Measurements from ENCODE around the gene ZFP36L2.

Gene ZFP36L2

DNA sequence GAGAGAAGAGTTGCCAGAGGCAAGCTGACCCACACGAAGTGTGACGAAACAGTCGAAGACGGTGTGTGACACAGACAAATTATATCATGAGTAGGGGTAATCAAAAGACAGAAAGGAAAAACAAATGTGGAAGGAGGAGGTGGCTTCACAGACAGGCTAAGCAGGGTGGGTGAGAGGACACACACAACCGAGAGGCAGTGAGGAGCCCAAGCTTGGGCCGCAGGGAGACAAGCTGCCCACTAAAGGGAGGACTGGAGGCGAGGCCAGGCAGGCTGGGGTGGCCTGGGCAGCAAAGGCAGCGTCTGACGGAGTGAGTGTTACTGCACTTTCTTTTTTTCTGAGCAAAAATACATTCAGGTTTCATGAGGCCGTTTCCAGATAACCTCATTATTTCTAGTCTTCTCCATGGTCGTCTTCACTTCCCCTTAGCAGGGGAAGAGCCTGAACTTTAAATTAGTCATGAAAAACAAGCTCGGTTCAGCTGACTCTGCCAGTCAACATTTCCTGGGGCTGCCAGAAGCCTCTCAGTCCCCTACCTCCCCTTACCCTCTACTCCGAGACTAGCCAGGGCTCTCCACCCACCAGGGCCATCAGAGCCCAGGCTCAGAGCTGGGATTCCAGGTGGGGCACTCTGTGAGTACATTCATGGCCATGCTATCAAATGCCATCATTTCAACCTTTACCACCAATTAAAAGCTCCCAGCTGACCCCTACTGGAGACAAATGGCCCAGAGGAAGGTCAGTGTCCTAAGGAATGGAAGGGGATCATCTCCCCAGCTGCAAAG, 13.8 kb upstream of the ZFP36L2 start:
- Histone ChIP-seq H3K4me3 (ENCODE audit: severe bottlenecking) (no peak overlapping the region), H3K36me3 (ENCODE audit: low read depth) (no peaks in the 10 kb centered on the region), H3K9me3 (ENCODE audit: severe bottlenecking) (no peaks in the 10 kb centered on the region), H3K27ac (ENCODE audit: poor library complexity, severe bottlenecking) (no peak overlapping the region), H3K4me1 (ENCODE audit: insufficient read depth, poor library complexity, severe bottlenecking) (no peaks in the 10 kb centered on the region), H3K27me3 (ENCODE audit: insufficient read depth, poor library complexity, severe bottlenecking) (no peaks in the 10 kb centered on the region)
- TF ChIP-seq, protein P1, sequence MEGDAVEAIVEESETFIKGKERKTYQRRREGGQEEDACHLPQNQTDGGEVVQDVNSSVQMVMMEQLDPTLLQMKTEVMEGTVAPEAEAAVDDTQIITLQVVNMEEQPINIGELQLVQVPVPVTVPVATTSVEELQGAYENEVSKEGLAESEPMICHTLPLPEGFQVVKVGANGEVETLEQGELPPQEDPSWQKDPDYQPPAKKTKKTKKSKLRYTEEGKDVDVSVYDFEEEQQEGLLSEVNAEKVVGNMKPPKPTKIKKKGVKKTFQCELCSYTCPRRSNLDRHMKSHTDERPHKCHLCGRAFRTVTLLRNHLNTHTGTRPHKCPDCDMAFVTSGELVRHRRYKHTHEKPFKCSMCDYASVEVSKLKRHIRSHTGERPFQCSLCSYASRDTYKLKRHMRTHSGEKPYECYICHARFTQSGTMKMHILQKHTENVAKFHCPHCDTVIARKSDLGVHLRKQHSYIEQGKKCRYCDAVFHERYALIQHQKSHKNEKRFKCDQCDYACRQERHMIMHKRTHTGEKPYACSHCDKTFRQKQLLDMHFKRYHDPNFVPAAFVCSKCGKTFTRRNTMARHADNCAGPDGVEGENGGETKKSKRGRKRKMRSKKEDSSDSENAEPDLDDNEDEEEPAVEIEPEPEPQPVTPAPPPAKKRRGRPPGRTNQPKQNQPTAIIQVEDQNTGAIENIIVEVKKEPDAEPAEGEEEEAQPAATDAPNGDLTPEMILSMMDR (IDR thresholded peaks at IDR 0.05; ENCODE audit: poor library complexity, severe bottlenecking), result peak; percentile 7
- DNase-seq (ENCODE audit: low spot score) (no peak), ATAC-seq (ENCODE audit: low read depth) (0 out of 3 replicates have a peak, but pooled peaks have one; percentile 25)

DNA sequence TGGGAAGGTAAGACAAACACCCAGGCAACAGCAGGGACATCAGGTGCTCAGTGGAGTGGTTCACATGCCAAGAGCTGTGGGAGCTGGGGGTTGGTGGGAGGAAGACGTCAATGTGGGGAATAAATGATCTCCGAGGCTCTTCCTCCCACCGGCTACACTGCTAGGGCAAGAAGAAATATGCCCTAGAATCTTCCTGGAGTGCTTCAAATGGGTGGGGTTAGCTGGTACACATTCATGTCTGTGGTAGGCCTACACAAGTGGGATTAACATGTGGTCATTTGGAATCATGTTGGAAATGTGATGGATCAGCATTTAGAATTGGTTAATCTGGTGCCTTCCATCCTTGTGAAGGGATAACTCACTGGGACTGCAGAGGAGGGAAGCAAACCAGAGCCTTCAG, 12.4 kb upstream of the ZFP36L2 start:
- Histone ChIP-seq H3K4me3 (ENCODE audit: severe bottlenecking) (no peak overlapping the region), H3K27ac (ENCODE audit: poor library complexity, severe bottlenecking) (no peak overlapping the region), H3K36me3 (ENCODE audit: low read depth) (no peaks in the 10 kb centered on the region), H3K27me3 (ENCODE audit: insufficient read depth, poor library complexity, severe bottlenecking) (no peaks in the 10 kb centered on the region), H3K4me1 (ENCODE audit: insufficient read depth, poor library complexity, severe bottlenecking) (no peaks in the 10 kb centered on the region), H3K9me3 (ENCODE audit: severe bottlenecking) (no peaks in the 10 kb centered on the region)
- DNase-seq (ENCODE audit: low spot score) (no peak), ATAC-seq (ENCODE audit: low read depth) (no peak)
- TF ChIP-seq, protein P1 (IDR thresholded peaks at IDR 0.05; ENCODE audit: poor library complexity, severe bottlenecking), result no peak

DNA sequence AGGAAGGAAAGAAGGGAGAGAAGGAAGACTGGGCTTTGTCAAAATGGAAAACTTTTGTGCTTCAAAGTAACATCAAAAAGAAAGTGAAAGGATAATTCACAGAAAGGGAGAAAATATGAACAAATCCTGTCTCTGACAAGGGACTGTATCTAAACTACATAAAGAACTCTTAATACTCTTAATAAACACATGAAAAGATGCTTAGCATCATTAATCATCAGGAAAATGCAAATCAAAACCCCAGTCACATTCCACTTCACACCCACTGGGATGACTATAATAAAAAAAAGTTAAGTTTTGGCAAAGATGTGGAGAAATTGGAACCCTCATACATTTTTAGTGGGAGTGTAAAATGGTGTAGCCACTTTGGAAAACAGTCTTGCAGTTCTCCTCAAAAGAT, 11.8 kb upstream of the ZFP36L2 start:
- Histone ChIP-seq H3K27me3 (ENCODE audit: insufficient read depth, poor library complexity, severe bottlenecking) (no peaks in the 10 kb centered on the region), H3K4me3 (ENCODE audit: severe bottlenecking) (no peak overlapping the region), H3K27ac (ENCODE audit: poor library complexity, severe bottlenecking) (no peak overlapping the region), H3K9me3 (ENCODE audit: severe bottlenecking) (no peaks in the 10 kb centered on the region), H3K36me3 (ENCODE audit: low read depth) (no peaks in the 10 kb centered on the region), H3K4me1 (ENCODE audit: insufficient read depth, poor library complexity, severe bottlenecking) (no peaks in the 10 kb centered on the region)
- ATAC-seq (ENCODE audit: low read depth), result no peak
- DNase-seq (ENCODE audit: low spot score), result no peak
- TF ChIP-seq, protein P1 (IDR thresholded peaks at IDR 0.05; ENCODE audit: poor library complexity, severe bottlenecking), result no peak

DNA sequence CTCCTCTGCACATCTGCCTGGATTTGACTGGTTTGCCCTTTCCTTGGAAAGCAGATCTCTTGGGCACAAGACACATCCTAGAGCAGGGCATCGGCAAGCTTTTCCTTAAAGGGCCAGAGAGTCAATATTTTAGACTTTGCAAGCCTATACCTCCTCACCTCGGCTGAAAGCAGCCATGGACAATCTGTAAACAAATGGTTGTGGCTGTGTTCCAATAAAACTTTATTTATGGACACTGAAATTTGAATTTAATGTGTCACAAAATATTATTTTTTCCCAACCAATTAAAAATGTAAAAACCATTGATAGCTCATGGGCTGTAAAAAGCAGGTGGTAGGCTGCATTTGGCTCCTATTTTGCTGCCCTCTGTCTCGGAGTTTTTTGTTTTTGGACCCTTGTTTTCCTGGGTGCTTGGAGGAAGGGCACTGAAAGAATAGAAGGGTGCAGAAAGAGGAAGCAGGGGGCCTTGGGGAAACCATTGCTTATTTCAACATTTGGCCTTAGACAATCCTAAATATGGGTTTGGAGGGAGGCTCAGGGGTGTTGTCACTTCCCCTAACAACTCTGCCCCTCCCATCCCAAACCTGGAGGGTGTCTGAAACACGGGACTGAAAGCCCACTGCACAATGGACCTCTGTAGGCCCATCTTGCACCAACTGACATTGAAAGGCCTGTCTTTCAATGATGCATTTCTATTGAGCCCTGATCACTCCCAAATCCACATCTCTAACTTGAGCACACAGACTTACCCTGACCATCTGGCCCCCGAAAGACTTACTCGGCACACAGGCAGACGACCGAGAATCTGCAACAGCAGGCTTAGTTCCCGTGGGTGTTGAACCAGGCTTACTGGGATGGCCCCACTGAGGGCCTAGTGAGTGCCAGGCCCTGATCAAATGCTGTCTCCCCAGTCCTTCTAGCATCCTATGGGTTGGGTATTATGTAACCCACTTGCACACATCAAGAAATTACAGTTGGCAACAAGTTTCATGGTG, 7.1 kb upstream of the ZFP36L2 start:
- Histone ChIP-seq H3K27ac (ENCODE audit: poor library complexity, severe bottlenecking) (no peak overlapping the region), H3K9me3 (ENCODE audit: severe bottlenecking) (no peaks in the 10 kb centered on the region), H3K36me3 (ENCODE audit: low read depth) (no peaks in the 10 kb centered on the region), H3K4me3 (ENCODE audit: severe bottlenecking) (no peak overlapping the region), H3K4me1 (ENCODE audit: insufficient read depth, poor library complexity, severe bottlenecking) (peaks cover 10% of the 10 kb centered on the region), H3K27me3 (ENCODE audit: insufficient read depth, poor library complexity, severe bottlenecking) (no peaks in the 10 kb centered on the region)
- TF ChIP-seq, protein P1 (IDR thresholded peaks at IDR 0.05; ENCODE audit: poor library complexity, severe bottlenecking), result no peak
- ATAC-seq (ENCODE audit: low read depth) (no peak), DNase-seq (ENCODE audit: low spot score) (no peak)

Measured in RWPE2 (cell line).